Adrenal gland (tissue), 19 donors: Measurements from ENCODE around the gene FOXC2. TPM values are rescaled to one million over a fixed set of nuclear protein-coding genes. Genes with fewer than 3 reads are reported as not detected.

Experiments
- DNase-seq, 7 donors: peaks; one replicate each; pipeline ENCODE4 v3.0.0-alpha.2; 2019 to 2020
- H3K27ac ChIP-seq, 5 donors: fragments of 200-600 bp; sonication (generic) in 4 of 5; 1 replicate in 3 of 5; 2 replicates in 2 of 5; pipeline versions ENCODE4 v1.5.1 to v1.8.0; 2016 to 2020; ENCODE audit warnings: mild to moderate bottlenecking in 1 of 5
- H3K27me3 ChIP-seq: fragments of 200-600 bp; 2 replicates; pipeline ENCODE4 v1.8.0; 2021
- H3K36me3 ChIP-seq, 2 donors: fragments of 200-600 bp; replicated peaks in 1 of 2; 1 replicate in 1 of 2; 2 replicates in 1 of 2; pipeline versions ENCODE4 v1.5.1 to v1.8.0; 2018 to 2022
- H3K4me1 ChIP-seq, 2 donors: fragments of 200-600 bp; replicated peaks in 1 of 2; 1 replicate in 1 of 2; 2 replicates in 1 of 2; pipeline versions ENCODE4 v1.5.1 to v1.8.0; 2018 to 2021
- H3K4me3 ChIP-seq, 4 donors: fragments of 200-600 bp; sonication (generic) in 3 of 4; one replicate each; pipeline ENCODE4 v1.5.1; 2016 to 2018
- H3K9me3 ChIP-seq, 3 donors: fragments of 200-600 bp; sonication (generic) in 1 of 3; replicated peaks in 1 of 3; 1 replicate in 2 of 3; 2 replicates in 1 of 3; pipeline versions ENCODE4 v1.5.1 to v1.8.0; 2016 to 2021
- POLR2A ChIP-seq, 2 donors: fragments of 450-650 bp; IDR thresholded peaks; one replicate each; pipeline ENCODE4 v1.6.1; 2017; ENCODE audit warnings: antibody characterized with exemption in 2 of 2, mild to moderate bottlenecking in 2 of 2, moderate library complexity in 1 of 2
- WGBS, 4 donors: extraction: QIAGEN DNeasy Blood & Tissue Kit in 2 of 4; methylation state at CpG; one replicate each; pipeline versions ENCODE4 v1.1.5 to v1.1.7; 2013 to 2017; 5-methylcytosine and 5-hydroxymethylcytosine counted together
- intact Hi-C, 2 donors: fragments of 100-400 bp; cut with DNase I; formaldehyde crosslinking; loops; one replicate each; pipeline versions ENCODE4 v1.14.1 to v1.15.0; 2022 to 2023
- long read RNA-seq, 10 donors: library from polyadenylated mRNA in 3 of 10; unstranded in 2 of 10; stranded (forward) in 1 of 10; transcript quantifications; one replicate each; pipeline ENCODE4 v2.0.0 and lab custom pipeline, GENCODE V29; 2021 to 2026
- polyA plus RNA-seq, 3 donors: library from polyadenylated mRNA; stranded (reverse); fragments of 200-250 nt in 2 of 3; fragments of 350-450 nt in 1 of 3; fragmentation: Illumina TruSeq in 1 of 3; extraction: RNeasy Lipid Tissue Mini Kit (QIAGEN cat#74804) in 1 of 3; gene quantifications; one replicate each; pipeline ENCODE4 v1.2.3, GENCODE V29; 2013 to 2014
- total RNA-seq, 9 donors: library from RNA; depleted of rRNA in 4 of 9; stranded (reverse); fragments of >200 nt in 4 of 9; fragments of 120-200 nt in 1 of 9; fragmentation: NEBNext Ultra II Directional in 1 of 9; extraction: Animal tissue kit (Norgen Biotek cat#: 25700) in 1 of 9; gene quantifications; one replicate each; pipeline versions ENCODE4 v1.1.0 to v1.2.4, GENCODE V29; 2013 to 2023
- TF ChIP-seq, protein P1 (sequence below), 6 experiments: fragments of 450-650 bp in 4 of 6; fragments of 200-600 bp in 2 of 6; sonication (generic) in 1 of 6; IDR thresholded peaks; 1 replicate in 5 of 6; 2 replicates in 1 of 6; pipeline versions ENCODE4 v1.5.1 to v1.8.0; 2016 to 2021; ENCODE audit warnings: antibody characterized with exemption in 6 of 6, mild to moderate bottlenecking in 2 of 6, moderate library complexity in 1 of 6
- donor health status: healthy with polysubstance abuse.
- donor health status: Bipolar disorder and iron deficiency.
- donor health status: DM: yes; HTN: yes; CAD: no.
- donor health status: DM: no; HTN: no; CAD: no.
- donor health status: DM: no; HTN: no; CAD: no.
- donor health status: DM: yes; HTN: yes; CAD: no.

The FOXC2 gene
- total RNA-seq (1 to 10 TPM in 8 of 9 donors, under 1 TPM in 1; 0.39 to 4.8 (median 2.6) TPM), polyA plus RNA-seq (1 to 10 TPM; 1.1 to 1.9 (median 1.2) TPM)
- long read RNA-seq, donor 1, partial matches to known transcripts = 0 of 1 reads
- long read RNA-seq, donor 1, other reads (novel, unspliced or antisense) = 0 of 1 reads
- long read RNA-seq, donor 2, partial matches to known transcripts = 0 of 2 reads
- long read RNA-seq, donor 2, other reads (novel, unspliced or antisense) = 0 of 2 reads
- long read RNA-seq, donor 3, partial matches to known transcripts = 0 of 1 reads
- long read RNA-seq, donor 3, other reads (novel, unspliced or antisense) = 0 of 1 reads
- long read RNA-seq, donor 4 = 0 reads
- long read RNA-seq, donor 5, transcript FOXC2-202 (1 exons, 2,900 nt) = major isoform, 8 of 11 reads
- long read RNA-seq, donor 5, partial matches to known transcripts = 0 of 11 reads
- long read RNA-seq, donor 5, other reads (novel, unspliced or antisense) = 0 of 11 reads
- long read RNA-seq, donor 6 = 0 reads
- long read RNA-seq, donor 7 = 0 reads
- long read RNA-seq, donor 8, partial matches to known transcripts = 0 of 3 reads
- long read RNA-seq, donor 8, other reads (novel, unspliced or antisense) = 0 of 3 reads
- long read RNA-seq, donor 9 = 0 reads
- long read RNA-seq, donor 10, partial matches to known transcripts = 0 of 3 reads
- long read RNA-seq, donor 10, other reads (novel, unspliced or antisense) = 0 of 3 reads

DNA sequence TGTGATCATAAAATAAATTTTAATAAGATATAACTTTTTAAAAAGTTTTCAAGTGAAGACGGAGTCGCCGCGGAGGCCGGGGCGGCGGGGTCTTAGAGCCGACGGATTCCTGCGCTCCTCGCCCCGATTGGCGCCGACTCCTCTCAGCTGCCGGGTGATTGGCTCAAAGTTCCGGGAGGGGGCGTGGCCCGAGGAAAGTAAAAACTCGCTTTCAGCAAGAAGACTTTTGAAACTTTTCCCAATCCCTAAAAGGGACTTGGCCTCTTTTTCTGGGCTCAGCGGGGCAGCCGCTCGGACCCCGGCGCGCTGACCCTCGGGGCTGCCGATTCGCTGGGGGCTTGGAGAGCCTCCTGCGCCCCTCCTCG, at the start of gene FOXC2:
Gene FOXC2 (plus strand): TSS at position 229 of the 365 bp plus-strand sequence. CDS start 507 bp downstream, outside the sequence.
- DNase-seq = peak; percentile 70 to 85 (median 79)
- peak within 1 kb of the TSS in 2 of 4 donors; percentile 5 to 54 for H3K4me3 ChIP-seq
- no peaks in the 10 kb centered on the region for H3K36me3 ChIP-seq
- H3K4me1 ChIP-seq = peaks cover 0 to 6% of the 10 kb centered on the region in 2 donors
- TF ChIP-seq POLR2A (IDR thresholded peaks at IDR 0.05) = peak in 1 of 2 donors; percentile 12
- TF ChIP-seq, protein P1, sequence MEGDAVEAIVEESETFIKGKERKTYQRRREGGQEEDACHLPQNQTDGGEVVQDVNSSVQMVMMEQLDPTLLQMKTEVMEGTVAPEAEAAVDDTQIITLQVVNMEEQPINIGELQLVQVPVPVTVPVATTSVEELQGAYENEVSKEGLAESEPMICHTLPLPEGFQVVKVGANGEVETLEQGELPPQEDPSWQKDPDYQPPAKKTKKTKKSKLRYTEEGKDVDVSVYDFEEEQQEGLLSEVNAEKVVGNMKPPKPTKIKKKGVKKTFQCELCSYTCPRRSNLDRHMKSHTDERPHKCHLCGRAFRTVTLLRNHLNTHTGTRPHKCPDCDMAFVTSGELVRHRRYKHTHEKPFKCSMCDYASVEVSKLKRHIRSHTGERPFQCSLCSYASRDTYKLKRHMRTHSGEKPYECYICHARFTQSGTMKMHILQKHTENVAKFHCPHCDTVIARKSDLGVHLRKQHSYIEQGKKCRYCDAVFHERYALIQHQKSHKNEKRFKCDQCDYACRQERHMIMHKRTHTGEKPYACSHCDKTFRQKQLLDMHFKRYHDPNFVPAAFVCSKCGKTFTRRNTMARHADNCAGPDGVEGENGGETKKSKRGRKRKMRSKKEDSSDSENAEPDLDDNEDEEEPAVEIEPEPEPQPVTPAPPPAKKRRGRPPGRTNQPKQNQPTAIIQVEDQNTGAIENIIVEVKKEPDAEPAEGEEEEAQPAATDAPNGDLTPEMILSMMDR (IDR thresholded peaks at IDR 0.05) = no peak
- WGBS, 4 donors = 1 to 4% (median 2%) methylated on average over 20 to 30 of the region's 30 CpGs
- H3K9me3 ChIP-seq = no peaks in the 10 kb centered on the region
- H3K27me3 ChIP-seq = peaks cover 68% of the 10 kb centered on the region
- intact Hi-C loops = loop anchor here (5.0 to 10.0 kb wide), 2 partner anchors 496 to 708 kb away; no protein-coding TSS in a partner anchor
- H3K27ac ChIP-seq = peak within 1 kb of the TSS in 4 of 5 donors; percentile 16 to 85 (median 54)

DNA sequence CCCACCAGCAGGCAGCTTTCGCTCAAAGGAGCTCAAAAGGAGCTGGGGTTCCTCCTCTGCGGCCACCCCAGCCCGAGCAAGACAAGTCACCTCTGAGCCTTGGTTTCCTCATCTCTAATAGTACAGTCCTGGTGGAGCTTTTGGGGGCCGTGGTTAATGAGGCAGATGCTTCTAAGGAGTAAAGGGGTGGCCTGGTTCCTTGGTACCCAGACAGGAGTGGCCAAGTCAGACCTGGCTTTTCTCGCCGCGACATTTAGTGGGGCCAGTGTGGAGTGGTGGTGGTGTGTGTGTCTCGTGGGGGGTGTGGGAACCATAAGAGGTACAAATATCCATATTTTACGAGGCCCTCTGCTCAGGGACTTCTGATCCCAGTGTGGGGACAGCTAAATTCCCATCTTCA, 49.6 kb upstream of the FOXC2 start:
- no peak overlapping the region for H3K4me3 ChIP-seq
- H3K27ac ChIP-seq = no peak overlapping the region
- peaks cover 84% of the 10 kb centered on the region for H3K27me3 ChIP-seq

DNA sequence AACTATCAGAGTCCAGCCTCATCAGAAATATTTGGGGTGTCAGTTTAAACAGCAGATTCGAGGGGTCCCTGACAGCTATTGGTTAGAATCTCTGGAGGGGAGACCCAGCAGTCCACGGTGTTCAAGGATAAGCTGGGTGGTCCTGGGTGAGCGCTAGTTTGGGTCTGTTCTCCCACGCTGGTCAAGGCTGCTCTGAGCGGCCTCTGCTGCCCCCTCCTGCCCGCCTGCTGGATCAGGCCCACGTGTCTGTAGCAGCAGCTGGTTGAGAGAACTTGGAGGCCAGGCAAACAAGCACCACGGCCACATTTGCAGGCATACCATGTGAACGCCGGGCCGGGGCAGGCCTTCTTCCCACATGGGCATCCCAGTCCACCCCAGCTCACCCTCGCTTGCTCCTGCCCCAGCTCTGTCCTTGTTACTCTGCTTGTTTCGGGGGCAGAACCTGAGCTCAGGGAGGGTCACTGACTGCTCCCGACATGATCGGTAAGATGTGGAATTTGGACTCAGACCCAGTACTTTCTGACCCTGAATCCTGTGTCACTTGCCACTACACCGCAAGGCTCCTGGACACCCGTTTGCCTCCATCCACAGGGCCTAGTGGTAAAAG, 48.9 kb upstream of the FOXC2 start:
- 22 to 36% (median 24%) methylated on average over 6 to 17 of the region's 17 CpGs for whole genome bisulfite sequencing, 4 donors
- H3K27me3 ChIP-seq = peaks cover 81% of the 10 kb centered on the region
- H3K9me3 ChIP-seq = no peaks in the 10 kb centered on the region
- H3K4me1 ChIP-seq = peaks cover 0 to 8% of the 10 kb centered on the region in 2 donors
- intact Hi-C loops = loop anchor here (5.0 to 10.0 kb wide), 4 partner anchors 173 to 693 kb away; no protein-coding TSS in a partner anchor
- no peak overlapping the region for H3K27ac ChIP-seq
- no peak for TF ChIP-seq POLR2A (IDR thresholded peaks at IDR 0.05)
- TF ChIP-seq, protein P1 (IDR thresholded peaks at IDR 0.05) = peak in 5 of 6 experiments; percentile 48 to 63 (median 57)
- peak; percentile 31 to 69 (median 49) for DNase-seq
- H3K4me3 ChIP-seq = no peak overlapping the region
- no peaks in the 10 kb centered on the region for H3K36me3 ChIP-seq

More for the DNA sequence above, 49.6 kb upstream of the FOXC2 start:
- 36 to 45% (median 42%) methylated on average over 9 of the region's 9 CpGs for WGBS, 4 donors
- Histone ChIP-seq H3K4me1 (peaks cover 0 to 8% of the 10 kb centered on the region in 2 donors), H3K36me3 (no peaks in the 10 kb centered on the region), H3K9me3 (no peaks in the 10 kb centered on the region)
- intact Hi-C loops = loop anchor here (5.0 to 10.0 kb wide), 4 partner anchors 172 to 692 kb away; no protein-coding TSS in a partner anchor
- TF ChIP-seq, protein P1 (IDR thresholded peaks at IDR 0.05) = no peak
- DNase-seq = no peak
